ENCODE results near the gene LGALS7. TPM values are rescaled to one million over a fixed set of nuclear protein-coding genes. Genes with fewer than 3 reads are reported as not detected.

LGALS7 gene
- total RNA-seq, 1 experiment from 2014 or later, result not detected

DNA sequence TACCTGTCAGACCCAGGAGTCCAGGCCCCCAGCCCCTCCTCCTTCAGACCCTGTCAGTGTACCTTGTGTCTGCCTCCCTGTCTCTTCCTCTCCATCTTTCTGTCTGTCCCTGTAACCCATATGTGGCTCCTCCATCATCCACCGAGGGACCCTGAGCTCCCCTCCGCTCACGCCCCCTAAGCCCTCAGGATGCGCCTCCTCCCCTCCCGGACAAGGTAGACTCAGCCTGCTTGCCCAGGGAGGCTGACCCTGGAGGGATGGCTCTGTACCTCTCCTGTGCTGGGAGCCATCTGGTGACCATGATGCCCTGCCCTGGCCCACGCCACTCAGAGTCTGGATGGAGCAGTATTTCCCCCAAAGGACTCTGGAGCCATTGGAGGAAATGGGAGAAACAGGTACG is 28.0 kb downstream of the LGALS7 start:
- in situ Hi-C loops (cut with HindIII; ENCODE audit: low pct_unique_long_range_greater_than_20kb, low sequenced_read_pairs) (no loop called here), intact Hi-C loops (cut with micrococcal nuclease; ENCODE audit: unreplicated experiment) (no loop called here)
- H3K9me3 ChIP-seq (ENCODE audit: control insufficient read depth, insufficient read depth, low read depth, low read length), result no peaks in the 10 kb centered on the region
- no peak overlapping the region for H3K27ac ChIP-seq (ENCODE audit: low read length)
- H3K27me3 ChIP-seq (ENCODE audit: control insufficient read depth, insufficient read depth, low read length), result no peaks in the 10 kb centered on the region
- no peak overlapping the region for H3K4me3 ChIP-seq (ENCODE audit: low read depth in 2 of 2, low read length in 2 of 2)
- 0 out of 2 replicates have a peak, but pooled peaks cover 4% of the 10 kb centered on the region for H3K4me1 ChIP-seq (ENCODE audit: control insufficient read depth, insufficient read depth, low read length)
- ATAC-seq, result peak; percentile 54
- no TSS peak for BruUV-seq (replicated peaks)
- TF ChIP-seq SIN3A (IDR thresholded peaks at IDR 0.05; ENCODE audit: borderline replicate concordance, insufficient read depth, low read depth, low read length), result no peak
- TF ChIP-seq, protein P1, sequence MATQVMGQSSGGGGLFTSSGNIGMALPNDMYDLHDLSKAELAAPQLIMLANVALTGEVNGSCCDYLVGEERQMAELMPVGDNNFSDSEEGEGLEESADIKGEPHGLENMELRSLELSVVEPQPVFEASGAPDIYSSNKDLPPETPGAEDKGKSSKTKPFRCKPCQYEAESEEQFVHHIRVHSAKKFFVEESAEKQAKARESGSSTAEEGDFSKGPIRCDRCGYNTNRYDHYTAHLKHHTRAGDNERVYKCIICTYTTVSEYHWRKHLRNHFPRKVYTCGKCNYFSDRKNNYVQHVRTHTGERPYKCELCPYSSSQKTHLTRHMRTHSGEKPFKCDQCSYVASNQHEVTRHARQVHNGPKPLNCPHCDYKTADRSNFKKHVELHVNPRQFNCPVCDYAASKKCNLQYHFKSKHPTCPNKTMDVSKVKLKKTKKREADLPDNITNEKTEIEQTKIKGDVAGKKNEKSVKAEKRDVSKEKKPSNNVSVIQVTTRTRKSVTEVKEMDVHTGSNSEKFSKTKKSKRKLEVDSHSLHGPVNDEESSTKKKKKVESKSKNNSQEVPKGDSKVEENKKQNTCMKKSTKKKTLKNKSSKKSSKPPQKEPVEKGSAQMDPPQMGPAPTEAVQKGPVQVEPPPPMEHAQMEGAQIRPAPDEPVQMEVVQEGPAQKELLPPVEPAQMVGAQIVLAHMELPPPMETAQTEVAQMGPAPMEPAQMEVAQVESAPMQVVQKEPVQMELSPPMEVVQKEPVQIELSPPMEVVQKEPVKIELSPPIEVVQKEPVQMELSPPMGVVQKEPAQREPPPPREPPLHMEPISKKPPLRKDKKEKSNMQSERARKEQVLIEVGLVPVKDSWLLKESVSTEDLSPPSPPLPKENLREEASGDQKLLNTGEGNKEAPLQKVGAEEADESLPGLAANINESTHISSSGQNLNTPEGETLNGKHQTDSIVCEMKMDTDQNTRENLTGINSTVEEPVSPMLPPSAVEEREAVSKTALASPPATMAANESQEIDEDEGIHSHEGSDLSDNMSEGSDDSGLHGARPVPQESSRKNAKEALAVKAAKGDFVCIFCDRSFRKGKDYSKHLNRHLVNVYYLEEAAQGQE (IDR thresholded peaks at IDR 0.05; ENCODE audit: insufficient read depth in 1 of 2, low read depth in 2 of 2, low read length in 1 of 2), result 0 out of 4 replicates have a peak, but pooled peaks of 1 of the 2 experiments have one; percentile 33
- no peak for DNase-seq (ENCODE audit: low read depth, low spot score)
- POLR2A ChIA-PET, result interaction anchor here (0.5 to 0.6 kb wide), 2 partner anchors 17 to 87 kb away, joined by 3 to 5 read pairs; no protein-coding TSS in a partner anchor
- H3K36me3 ChIP-seq (ENCODE audit: control insufficient read depth, insufficient read depth, low read length), result no peaks in the 10 kb centered on the region
- CTCF ChIA-PET, result interaction anchor here (0.5 kb wide), 1 partner anchor 27 kb away, joined by 4 read pairs; no protein-coding TSS in a partner anchor

DNA sequence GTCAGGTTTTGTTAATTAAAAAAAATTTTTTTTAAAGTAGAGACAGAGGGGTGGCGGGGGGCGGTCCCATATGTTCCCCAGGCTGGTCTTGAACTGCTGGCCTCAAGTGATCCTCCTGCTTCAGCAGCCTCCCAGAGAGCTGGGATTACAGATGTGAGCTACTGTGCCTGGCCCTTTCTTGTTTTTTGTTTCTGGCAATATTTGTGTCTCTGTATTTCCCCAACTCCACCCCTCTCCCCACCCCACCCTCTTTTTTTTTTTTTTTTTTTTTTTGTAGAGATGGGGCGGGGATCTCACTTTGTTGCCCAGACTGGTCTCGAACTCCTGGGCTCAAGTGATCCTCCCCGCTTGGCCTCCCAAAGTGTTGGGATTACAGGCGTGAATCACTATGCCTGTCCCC is 28.4 kb downstream of the LGALS7 start:
- H3K27me3 ChIP-seq (ENCODE audit: control insufficient read depth, insufficient read depth, low read length), result no peaks in the 10 kb centered on the region
- H3K27ac ChIP-seq (ENCODE audit: low read length), result no peak overlapping the region
- ChIA-PET POLR2A (interaction anchor here (0.5 to 0.7 kb wide), 3 partner anchors 11 to 42 kb away, joined by 3 to 9 read pairs (median 8); no protein-coding TSS in a partner anchor), CTCF (interaction anchor here (0.7 kb wide), 1 partner anchor 112 kb away, joined by 7 read pairs; no protein-coding TSS in a partner anchor)
- H3K4me3 ChIP-seq (ENCODE audit: low read depth in 2 of 2, low read length in 2 of 2), result no peak overlapping the region
- DNase-seq (ENCODE audit: low read depth, low spot score) (no peak), ATAC-seq (no peak; the same call in 1 of the 2 replicates)
- no peaks in the 10 kb centered on the region for H3K36me3 ChIP-seq (ENCODE audit: control insufficient read depth, insufficient read depth, low read length)
- intact Hi-C loops (cut with micrococcal nuclease; ENCODE audit: unreplicated experiment) (no loop called here), in situ Hi-C loops (cut with HindIII; ENCODE audit: low pct_unique_long_range_greater_than_20kb, low sequenced_read_pairs) (no loop called here)
- no TSS peak for BruUV-seq (replicated peaks)
- 0 out of 2 replicates have a peak, but pooled peaks cover 4% of the 10 kb centered on the region for H3K4me1 ChIP-seq (ENCODE audit: control insufficient read depth, insufficient read depth, low read length)
- H3K9me3 ChIP-seq (ENCODE audit: control insufficient read depth, insufficient read depth, low read depth, low read length), result no peaks in the 10 kb centered on the region
- TF ChIP-seq, protein P2, sequence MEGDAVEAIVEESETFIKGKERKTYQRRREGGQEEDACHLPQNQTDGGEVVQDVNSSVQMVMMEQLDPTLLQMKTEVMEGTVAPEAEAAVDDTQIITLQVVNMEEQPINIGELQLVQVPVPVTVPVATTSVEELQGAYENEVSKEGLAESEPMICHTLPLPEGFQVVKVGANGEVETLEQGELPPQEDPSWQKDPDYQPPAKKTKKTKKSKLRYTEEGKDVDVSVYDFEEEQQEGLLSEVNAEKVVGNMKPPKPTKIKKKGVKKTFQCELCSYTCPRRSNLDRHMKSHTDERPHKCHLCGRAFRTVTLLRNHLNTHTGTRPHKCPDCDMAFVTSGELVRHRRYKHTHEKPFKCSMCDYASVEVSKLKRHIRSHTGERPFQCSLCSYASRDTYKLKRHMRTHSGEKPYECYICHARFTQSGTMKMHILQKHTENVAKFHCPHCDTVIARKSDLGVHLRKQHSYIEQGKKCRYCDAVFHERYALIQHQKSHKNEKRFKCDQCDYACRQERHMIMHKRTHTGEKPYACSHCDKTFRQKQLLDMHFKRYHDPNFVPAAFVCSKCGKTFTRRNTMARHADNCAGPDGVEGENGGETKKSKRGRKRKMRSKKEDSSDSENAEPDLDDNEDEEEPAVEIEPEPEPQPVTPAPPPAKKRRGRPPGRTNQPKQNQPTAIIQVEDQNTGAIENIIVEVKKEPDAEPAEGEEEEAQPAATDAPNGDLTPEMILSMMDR (IDR thresholded peaks at IDR 0.05), result no peak
- no peak for TF ChIP-seq SIN3A (IDR thresholded peaks at IDR 0.05; ENCODE audit: borderline replicate concordance, insufficient read depth, low read depth, low read length)
- no peak for TF ChIP-seq TCF7L2 (IDR thresholded peaks at IDR 0.05; ENCODE audit: low read depth, low read length)
- TF ChIP-seq, protein P1 (IDR thresholded peaks at IDR 0.05; ENCODE audit: insufficient read depth in 1 of 2, low read depth in 2 of 2, low read length in 1 of 2), result no peak
- TF ChIP-seq POLR2AphosphoS5 (IDR thresholded peaks at IDR 0.05; ENCODE audit: low read depth, low read length), result no peak
